ENCODE data around the gene CHCT1.

The CHCT1 gene

GRCh38 chr17:60392845-60393702, 29.2 kb upstream of the CHCT1 start:
- DNase-seq (ENCODE audit: low read depth): peak; percentile 86
- H3K4me3 ChIP-seq (ENCODE audit: low read depth, low read length): peak overlapping the region; percentile 93
- TF ChIP-seq CTCF (conservative IDR thresholded peaks at IDR 0.05; ENCODE audit: low read depth, low read length): no peak

GRCh38 chr17:60393840-60394723, 28.2 kb upstream of the CHCT1 start:
- H3K4me3 ChIP-seq (ENCODE audit: low read depth, low read length): no peak overlapping the region
- no peak for TF ChIP-seq CTCF (conservative IDR thresholded peaks at IDR 0.05; ENCODE audit: low read depth, low read length)
- no peak for DNase-seq (ENCODE audit: low read depth)

DNA sequence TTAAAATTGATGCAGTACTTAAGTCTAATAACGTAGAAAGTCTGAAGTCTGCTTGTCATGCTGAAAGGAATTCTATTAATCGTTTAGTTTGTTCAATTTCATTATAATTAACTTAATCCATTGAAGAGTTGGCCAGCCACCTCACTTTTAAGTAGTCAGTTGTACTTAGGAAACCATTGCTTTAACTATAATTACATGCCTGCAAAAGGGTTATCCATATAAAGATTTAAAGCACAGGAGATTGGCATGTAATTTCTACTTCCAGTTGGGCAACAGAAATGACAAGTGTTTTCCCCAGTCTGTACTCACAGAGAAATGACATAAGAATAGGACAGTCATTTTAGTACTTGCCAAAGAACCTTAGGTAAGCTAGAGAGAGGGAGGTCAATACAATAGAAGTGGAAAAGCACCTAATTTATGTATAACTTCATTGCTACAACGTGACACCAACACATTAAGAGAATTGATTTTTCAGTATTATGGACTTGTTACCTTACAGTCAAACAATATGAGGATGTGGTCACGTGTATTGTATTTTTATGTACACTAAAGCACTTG, 26.7 kb upstream of the CHCT1 start:
- TF ChIP-seq CTCF (conservative IDR thresholded peaks at IDR 0.05; ENCODE audit: low read depth, low read length): no peak
- no peak for DNase-seq (ENCODE audit: low read depth)
- H3K4me3 ChIP-seq (ENCODE audit: low read depth, low read length): no peak overlapping the region

DNA sequence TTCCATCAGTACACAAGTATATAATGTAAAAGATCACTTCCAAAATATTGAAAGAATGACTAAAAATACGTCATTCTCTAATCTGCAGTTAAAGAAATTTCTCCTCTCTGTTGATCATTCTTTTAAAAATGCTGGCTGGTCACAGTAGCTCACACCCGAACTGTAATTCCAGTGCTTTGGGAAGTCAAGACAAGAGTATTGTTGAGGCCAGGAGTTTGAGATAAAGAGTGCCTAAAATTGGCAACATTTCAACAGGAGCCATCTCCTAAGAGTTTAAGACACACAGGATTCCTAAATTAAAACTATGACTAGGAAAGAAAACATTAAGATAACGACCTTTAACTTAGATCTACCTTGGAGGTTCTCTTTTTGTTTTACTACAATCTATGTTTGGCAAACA, 25.9 kb upstream of the CHCT1 start:
- TF ChIP-seq CTCF (conservative IDR thresholded peaks at IDR 0.05; ENCODE audit: low read depth, low read length): no peak
- H3K4me3 ChIP-seq (ENCODE audit: low read depth, low read length): no peak overlapping the region
- no peak for DNase-seq (ENCODE audit: low read depth)

GRCh38 chr17:60398227-60398959, 23.9 kb upstream of the CHCT1 start:
- no peak for DNase-seq (ENCODE audit: low read depth)
- TF ChIP-seq CTCF (conservative IDR thresholded peaks at IDR 0.05; ENCODE audit: low read depth, low read length): no peak
- no peak overlapping the region for H3K4me3 ChIP-seq (ENCODE audit: low read depth, low read length)

DNA sequence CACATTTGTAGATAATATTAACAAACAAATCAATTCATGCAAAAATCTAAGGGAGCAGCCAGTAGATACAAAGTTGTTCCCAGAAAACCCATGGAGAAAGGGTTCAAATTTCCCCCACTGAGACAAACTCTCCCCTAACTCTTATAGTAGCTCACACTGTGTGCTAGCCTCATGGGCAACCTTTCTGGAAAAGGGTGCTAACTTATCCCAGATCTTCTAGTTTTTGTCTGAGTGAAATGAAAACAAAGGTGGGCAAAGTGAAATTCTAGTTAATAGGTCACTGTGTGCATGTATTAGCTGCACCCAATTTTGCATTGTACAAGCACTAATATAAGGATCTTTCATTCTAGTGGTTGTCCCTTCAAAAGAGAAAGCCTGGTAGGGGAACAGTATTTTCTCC, 20.5 kb upstream of the CHCT1 start:
- no peak for DNase-seq (ENCODE audit: low read depth)
- TF ChIP-seq CTCF (conservative IDR thresholded peaks at IDR 0.05; ENCODE audit: low read depth, low read length): no peak
- H3K4me3 ChIP-seq (ENCODE audit: low read depth, low read length): no peak overlapping the region
